Endothelial cell of umbilical vein (primary cell): ENCODE measurements around the gene PROX1. TPM values are rescaled to one million over a fixed set of nuclear protein-coding genes. Genes with fewer than 3 reads are reported as not detected.

Experiments
- BruUV-seq: library from RNA; stranded (reverse); fragments of 400-500 nt; replicated peaks from 2 replicates; lab custom pipeline; 2021; lab: Mats Ljungman, UMichigan
- CTCF ChIA-PET: fragments of 300-600, 350-600 bp; sonication (Branson Sonifier 250); formaldehyde crosslinking; loops from one replicate; lab custom pipeline; 2021; ENCODE audit warnings: antibody characterized with exemption, inconsistent platforms; lab: Charles Lee
- POLR2A ChIA-PET: fragments of 300-600, 350-600 bp; sonication (Branson Sonifier 250); formaldehyde crosslinking; loops from one replicate; lab custom pipeline; 2021; ENCODE audit warnings: antibody characterized with exemption, inconsistent platforms; lab: Charles Lee
- DNase-seq: peaks from one replicate; pipeline ENCODE4 v3.0.0-alpha.2; 2011; ENCODE audit warnings: low read depth, low spot score
- FAIRE-seq: peaks from 2 replicates; lab custom pipeline; 2011; peaks lifted over from hg19 to GRCh38; lab: Jason Lieb, UNC
- H2AFZ ChIP-seq: 2 replicates; pipeline ENCODE4 v1.6.0; 2012; ENCODE audit warnings: low read depth, low read length, control low read depth, inconsistent platforms
- H3K27ac ChIP-seq: 2 replicates; pipeline ENCODE4 v1.5.1; 2011; ENCODE audit warnings: low read depth, mild to moderate bottlenecking, control low read depth, low read length, moderate library complexity; ENCODE audit not compliant: insufficient read depth
- H3K27me3 ChIP-seq, 2 experiments: 2 replicates each; pipeline versions ENCODE4 v1.6.0 to v1.6.1; 2011; ENCODE audit warnings: low read length in 2 of 2, mixed read lengths in 1 of 2; ENCODE audit not compliant: control insufficient read depth in 2 of 2, insufficient read depth in 2 of 2
- H3K36me3 ChIP-seq, 2 experiments: 2 replicates in 1 of 2; 3 replicates in 1 of 2; pipeline ENCODE4 v1.5.1; 2011; ENCODE audit warnings: low read length in 2 of 2, mild to moderate bottlenecking in 1 of 2, moderate library complexity in 1 of 2; ENCODE audit not compliant: control insufficient read depth in 2 of 2, insufficient read depth in 2 of 2; ENCODE audit errors: extremely low read depth in 1 of 2
- H3K4me1 ChIP-seq: 3 replicates; pipeline ENCODE4 v1.5.1; 2011; ENCODE audit warnings: mild to moderate bottlenecking, low read length; ENCODE audit not compliant: control insufficient read depth, insufficient read depth; ENCODE audit errors: extremely low read depth
- H3K4me2 ChIP-seq: 2 replicates; pipeline ENCODE4 v1.6.1; 2011; ENCODE audit warnings: low read length, control low read depth, mixed read lengths; ENCODE audit not compliant: insufficient read depth
- H3K4me3 ChIP-seq, 3 experiments: fragments of 200-600 bp in 1 of 3; sonication (generic), shearing (Covaris generic) in 1 of 3; replicated peaks in 1 of 3; 2 replicates each; pipeline ENCODE4 v1.5.1; 2011 to 2016; ENCODE audit warnings: control low read depth in 3 of 3, low read length in 3 of 3, mild to moderate bottlenecking in 2 of 3, inconsistent platforms in 1 of 3, low read depth in 1 of 3, moderate library complexity in 1 of 3; ENCODE audit not compliant: insufficient read depth in 1 of 3
- H3K79me2 ChIP-seq: 2 replicates; pipeline ENCODE4 v1.6.0; 2012; ENCODE audit warnings: low read length, inconsistent platforms; ENCODE audit not compliant: control insufficient read depth, insufficient read depth
- H3K9ac ChIP-seq: replicated peaks from 2 replicates; pipeline ENCODE3; 2011; ENCODE audit warnings: low read length, control low read depth; ENCODE audit not compliant: insufficient read depth; ENCODE audit errors: extremely low read depth
- H3K9me1 ChIP-seq: replicated peaks from 3 replicates; pipeline ENCODE4 v1.6.0; 2011; ENCODE audit warnings: mild to moderate bottlenecking, low read length; ENCODE audit not compliant: control insufficient read depth, insufficient read depth; ENCODE audit errors: extremely low read depth
- H3K9me3 ChIP-seq: replicated peaks from 2 replicates; pipeline ENCODE4 v1.5.1; 2012; ENCODE audit warnings: low read length, inconsistent platforms; ENCODE audit not compliant: control insufficient read depth, insufficient read depth
- H4K20me1 ChIP-seq: replicated peaks from 2 replicates; pipeline ENCODE3; 2011; ENCODE audit warnings: mild to moderate bottlenecking, low read length; ENCODE audit not compliant: control insufficient read depth, insufficient read depth; ENCODE audit errors: extremely low read depth
- EZH2 ChIP-seq: IDR thresholded peaks from 2 replicates; pipeline ENCODE4 v1.6.1; 2012; ENCODE audit warnings: borderline replicate concordance, low read depth, mild to moderate bottlenecking, moderate library complexity, low read length, inconsistent platforms; ENCODE audit not compliant: severe bottlenecking
- FOS ChIP-seq: IDR thresholded peaks from 2 replicates; pipeline ENCODE4 v1.6.1; 2011; ENCODE audit warnings: mild to moderate bottlenecking, low read length, moderate library complexity, borderline replicate concordance; ENCODE audit not compliant: insufficient read depth
- JUN ChIP-seq: IDR thresholded peaks from 2 replicates; pipeline ENCODE4 v1.6.1; 2011; ENCODE audit warnings: borderline replicate concordance, low read depth; ENCODE audit not compliant: insufficient read length, insufficient read depth
- MAX ChIP-seq: IDR thresholded peaks from 2 replicates; pipeline ENCODE4 v1.6.1; 2011; ENCODE audit not compliant: insufficient read depth, insufficient read length
- MYC ChIP-seq: IDR thresholded peaks from one replicate; pipeline ENCODE4 v1.6.1; 2011; ENCODE audit warnings: mild to moderate bottlenecking, low read depth, low read length
- dilution Hi-C: fragments of 300-500 bp; cut with MboI; formaldehyde crosslinking; loops from one replicate; pipeline ENCODE4 v1.15.0; 2019; ENCODE audit warnings: low sequenced_read_pairs; ENCODE audit not compliant: extremely low pct_ligation_motif_present
- intact Hi-C: fragments of 100-400 bp; cut with micrococcal nuclease; formaldehyde crosslinking; loops from one replicate; pipeline ENCODE4 v1.10.0; 2022
- polyA plus RNA-seq, 4 experiments: library from polyadenylated mRNA; depleted of rRNA in 3 of 4; stranded (reverse) in 3 of 4; unstranded in 1 of 4; fragments of >200 nt; gene quantifications; 2 replicates each; pipeline versions ENCODE4 v1.2.1 to v1.2.3, GENCODE V29; 2011 to 2012; ENCODE audit warnings: missing spikeins in 1 of 4
- total RNA-seq: library from RNA; stranded (reverse); gene quantifications from 2 replicates; pipeline ENCODE4 v1.2.3, GENCODE V29; 2021
- TF ChIP-seq, protein P1 (sequence below), 2 donors: IDR thresholded peaks; 1 replicate in 1 of 2; 2 replicates in 1 of 2; pipeline ENCODE4 v1.5.1; 2011; ENCODE audit warnings: low read length in 2 of 2, mild to moderate bottlenecking in 2 of 2, moderate library complexity in 2 of 2, control low read depth in 1 of 2, inconsistent platforms in 1 of 2, low read depth in 1 of 2; ENCODE audit not compliant: insufficient read depth in 1 of 2; ENCODE audit errors: extremely low read depth in 1 of 2

The PROX1 gene
- total and polyA plus RNA-seq, 2 donors (not counting 3 experiments of a cell fraction or from before 2014, with no cell fraction given) = 2.2 to 4.0 TPM

DNA sequence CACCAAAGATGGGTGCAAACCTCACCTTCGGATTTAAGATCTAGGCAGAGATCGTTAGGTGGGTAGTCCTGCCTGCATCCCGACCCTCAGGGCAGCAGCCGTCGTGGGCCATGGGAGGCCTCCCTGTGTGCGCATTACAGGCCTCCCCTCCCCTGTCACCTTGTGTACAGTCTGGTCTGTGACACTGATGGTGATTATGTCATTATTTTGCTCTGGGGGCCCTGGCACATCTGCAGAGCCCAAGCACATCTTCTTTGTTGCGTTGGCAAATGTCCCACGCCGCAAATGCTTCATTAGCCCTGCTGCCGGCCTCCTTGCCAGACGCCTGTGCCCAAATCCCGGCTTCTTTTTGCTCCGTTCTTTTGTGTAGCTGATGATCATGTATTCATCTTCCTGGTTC is 31.7 kb downstream of the PROX1 start:
- TF ChIP-seq MYC = no peak
- TF ChIP-seq FOS = no peak
- TF ChIP-seq EZH2 = no peak
- no peak for TF ChIP-seq JUN
- no peak for TF ChIP-seq MAX
- intact Hi-C loops = no loop called here
- Histone ChIP-seq H3K27ac (no peak overlapping the region), H3K27me3 (no peaks in the 10 kb centered on the region), H3K9ac (no peak overlapping the region), H3K79me2 (no peaks in the 10 kb centered on the region), H3K9me3 (no peaks in the 10 kb centered on the region), H4K20me1 (no peaks in the 10 kb centered on the region), H3K4me2 (no peak overlapping the region), H3K4me3 (no peak overlapping the region), H3K9me1 (no peaks in the 10 kb centered on the region), H3K4me1 (no peaks in the 10 kb centered on the region), H2AFZ (no peak overlapping the region), H3K36me3 (no peaks in the 10 kb centered on the region)
- BruUV-seq = no TSS peak
- CTCF ChIA-PET = no interaction called here
- dilution Hi-C loops = no loop called here
- DNase-seq (no peak), FAIRE-seq (no peak)
- POLR2A ChIA-PET = no interaction called here

- intact Hi-C loops = no loop called here
- POLR2A ChIA-PET = no interaction called here
Observed at GRCh38 chr1:214021321-214021720, 33.5 kb downstream of the PROX1 start.

More at GRCh38 chr1:214021321-214021720, 33.5 kb downstream of the PROX1 start:
- FAIRE-seq (no peak), DNase-seq (no peak)
- TF ChIP-seq, protein P1, sequence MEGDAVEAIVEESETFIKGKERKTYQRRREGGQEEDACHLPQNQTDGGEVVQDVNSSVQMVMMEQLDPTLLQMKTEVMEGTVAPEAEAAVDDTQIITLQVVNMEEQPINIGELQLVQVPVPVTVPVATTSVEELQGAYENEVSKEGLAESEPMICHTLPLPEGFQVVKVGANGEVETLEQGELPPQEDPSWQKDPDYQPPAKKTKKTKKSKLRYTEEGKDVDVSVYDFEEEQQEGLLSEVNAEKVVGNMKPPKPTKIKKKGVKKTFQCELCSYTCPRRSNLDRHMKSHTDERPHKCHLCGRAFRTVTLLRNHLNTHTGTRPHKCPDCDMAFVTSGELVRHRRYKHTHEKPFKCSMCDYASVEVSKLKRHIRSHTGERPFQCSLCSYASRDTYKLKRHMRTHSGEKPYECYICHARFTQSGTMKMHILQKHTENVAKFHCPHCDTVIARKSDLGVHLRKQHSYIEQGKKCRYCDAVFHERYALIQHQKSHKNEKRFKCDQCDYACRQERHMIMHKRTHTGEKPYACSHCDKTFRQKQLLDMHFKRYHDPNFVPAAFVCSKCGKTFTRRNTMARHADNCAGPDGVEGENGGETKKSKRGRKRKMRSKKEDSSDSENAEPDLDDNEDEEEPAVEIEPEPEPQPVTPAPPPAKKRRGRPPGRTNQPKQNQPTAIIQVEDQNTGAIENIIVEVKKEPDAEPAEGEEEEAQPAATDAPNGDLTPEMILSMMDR (IDR thresholded peaks at IDR 0.05; ENCODE audit: extremely low read depth in 1 of 2, insufficient read depth in 1 of 2, low read depth in 1 of 2, low read length in 2 of 2) = no peak
- Histone ChIP-seq H3K4me1 (no peaks in the 10 kb centered on the region), H3K27me3 (no peaks in the 10 kb centered on the region), H4K20me1 (no peaks in the 10 kb centered on the region), H3K9me3 (no peaks in the 10 kb centered on the region), H3K4me3 (no peak overlapping the region), H3K4me2 (no peak overlapping the region), H3K36me3 (no peaks in the 10 kb centered on the region), H2AFZ (no peak overlapping the region), H3K9ac (no peak overlapping the region), H3K9me1 (no peaks in the 10 kb centered on the region), H3K79me2 (no peaks in the 10 kb centered on the region), H3K27ac (no peak overlapping the region)
- BruUV-seq = no TSS peak
- dilution Hi-C loops = no loop called here
- CTCF ChIA-PET = no interaction called here
